Spleen (tissue), 11 donors: ENCODE measurements around the gene MYT1. TPM values are rescaled to one million over a fixed set of nuclear protein-coding genes. Genes with fewer than 3 reads are reported as not detected.
"Not testable (repeated sequence)": the region's sequence is repeated elsewhere in the genome, so short reads cannot be mapped to it uniquely, and the experiment has no call there.

ENCODE experiments used
- DNase-seq: peaks from one replicate; pipeline ENCODE4 v3.0.0-alpha.2; 2020
- H3K27ac ChIP-seq, 8 donors: fragments of 200-600 bp; sonication (generic) in 7 of 8; 1 replicate in 4 of 8; 2 replicates in 4 of 8; pipeline versions ENCODE4 v1.5.0 to v1.8.0; 2016 to 2021; ENCODE audit warnings: inconsistent platforms in 4 of 8, mild to moderate bottlenecking in 4 of 8, moderate library complexity in 1 of 8
- H3K27me3 ChIP-seq, 7 donors: fragments of 200-600 bp; sonication (generic) in 6 of 7; replicated peaks in 1 of 7; 1 replicate in 4 of 7; 2 replicates in 3 of 7; pipeline versions ENCODE4 v1.5.0 to v1.8.0; 2016 to 2021; ENCODE audit warnings: inconsistent platforms in 3 of 7, mild to moderate bottlenecking in 1 of 7
- H3K36me3 ChIP-seq, 6 donors: fragments of 200-600 bp; sonication (generic) in 5 of 6; 1 replicate in 4 of 6; 2 replicates in 2 of 6; pipeline versions ENCODE4 v1.5.0 to v1.8.0; 2016 to 2021; ENCODE audit warnings: inconsistent platforms in 2 of 6
- H3K4me1 ChIP-seq, 6 donors: fragments of 200-600 bp; sonication (generic) in 5 of 6; 1 replicate in 3 of 6; 2 replicates in 3 of 6; pipeline versions ENCODE4 v1.5.0 to v1.8.0; 2016 to 2021; ENCODE audit warnings: inconsistent platforms in 3 of 6
- H3K4me3 ChIP-seq, 8 donors: fragments of 200-600 bp; sonication (generic) in 7 of 8; 1 replicate in 4 of 8; 2 replicates in 4 of 8; pipeline versions ENCODE4 v1.5.0 to v1.8.0; 2016 to 2021; ENCODE audit warnings: inconsistent platforms in 4 of 8, mild to moderate bottlenecking in 4 of 8, moderate library complexity in 2 of 8
- H3K9me3 ChIP-seq, 8 donors: fragments of 200-600 bp; sonication (generic) in 7 of 8; 1 replicate in 4 of 8; 2 replicates in 4 of 8; pipeline versions ENCODE4 v1.5.0 to v1.8.0; 2016 to 2021; ENCODE audit warnings: inconsistent platforms in 4 of 8
- POLR2A ChIP-seq, 3 donors: fragments of 450-650 bp; IDR thresholded peaks; one replicate each; pipeline ENCODE4 v1.5.1; 2017; ENCODE audit warnings: antibody characterized with exemption in 3 of 3, mild to moderate bottlenecking in 1 of 3
- POLR2AphosphoS5 ChIP-seq, 3 donors: sonication (generic); formaldehyde crosslinking; IDR thresholded peaks; one replicate each; pipeline ENCODE4 v1.5.1; 2017; ENCODE audit warnings: antibody characterized with exemption in 3 of 3
- WGBS, 5 donors: extraction: QIAGEN DNeasy Blood & Tissue Kit in 3 of 5; methylation state at CpG; one replicate each; pipeline versions ENCODE4 v1.1.5 to v1.1.7; 2013 to 2018; 5-methylcytosine and 5-hydroxymethylcytosine counted together
- intact Hi-C: fragments of 100-400 bp; cut with DNase I; formaldehyde crosslinking; loops from one replicate; pipeline ENCODE4 v1.15.0; 2023; ENCODE audit warnings: low total_unique reads
- polyA plus RNA-seq, 3 donors: library from polyadenylated mRNA; stranded (reverse); fragments of 200-250 nt; gene quantifications; one replicate each; pipeline ENCODE4 v1.2.1, GENCODE V29; 2013
- total RNA-seq, 7 donors: library from RNA; depleted of rRNA in 3 of 7; stranded (reverse); fragments of >200 nt in 3 of 7; fragmentation: NEBNext Ultra II Directional in 4 of 7; extraction: Animal tissue kit (Norgen Biotek cat#: 25700) in 4 of 7; gene quantifications; one replicate each; pipeline versions ENCODE4 v1.1.0 to v1.2.1, GENCODE V29; 2016 to 2021
- TF ChIP-seq, protein P1 (sequence below), 11 experiments: fragments of 200-600 bp in 7 of 11; fragments of 450-650 bp in 4 of 11; sonication (generic) in 4 of 11; IDR thresholded peaks in 8 of 11; conservative IDR thresholded peaks in 3 of 11; 1 replicate in 7 of 11; 2 replicates in 4 of 11; pipeline versions ENCODE4 v1.4.0 to v1.8.0; 2016 to 2021; ENCODE audit warnings: antibody characterized with exemption in 11 of 11, inconsistent platforms in 4 of 11, mild to moderate bottlenecking in 1 of 11
- donor health status: healthy with polysubstance abuse.
- donor health status: DM: no; HTN: no; CAD: no; lungs with moderate emphysema.
- donor health status: DM: no; HTN: no; CAD: no.
- donor health status: Bipolar disorder and iron deficiency.
- donor health status: healthy.
- donor health status: DM: no; HTN: no; CAD: no.
- donor health status: DM: yes; HTN: yes; CAD: no.

Gene MYT1
- total and polyA plus RNA-seq, 10 donors, result 0.08 to 2.2 (median 0.60) TPM; not detected in 3

DNA sequence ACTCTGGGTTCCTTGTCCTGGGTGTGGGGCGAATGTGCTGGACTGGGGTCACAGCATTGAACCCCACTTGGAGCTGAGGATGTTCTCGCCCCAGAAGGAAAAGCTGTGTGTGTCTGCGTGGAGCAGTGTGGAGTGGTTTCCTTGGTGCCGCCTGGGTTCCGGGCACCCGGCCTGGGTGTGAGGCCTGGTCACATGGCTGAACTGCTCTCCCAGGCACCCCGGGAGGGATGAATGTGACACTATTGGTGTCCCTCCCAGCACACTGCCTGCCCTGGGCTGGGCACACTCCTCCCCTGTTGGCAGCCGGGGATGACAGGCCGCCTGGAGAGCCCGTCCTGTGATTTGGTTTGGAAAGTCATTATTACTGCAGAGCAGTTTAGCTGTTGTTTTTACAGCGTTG, 12.3 kb downstream of the MYT1 start:
- Histone ChIP-seq H3K9me3 (no peaks in the 10 kb centered on the region), H3K27me3 (peaks cover 0 to 37% (median 9%) of the 10 kb centered on the region in 7 donors), H3K36me3 (no peaks in the 10 kb centered on the region), H3K27ac (no peak overlapping the region), H3K4me3 (no peak overlapping the region), H3K4me1 (no peaks in the 10 kb centered on the region)
- WGBS, 5 donors, result 42 to 64% (median 55%) methylated on average over 7 to 11 of the region's 11 CpGs
- intact Hi-C loops, result no loop called here
- TF ChIP-seq POLR2A (IDR thresholded peaks at IDR 0.05) (no peak), POLR2AphosphoS5 (IDR thresholded peaks at IDR 0.05) (no peak)
- TF ChIP-seq, protein P1, sequence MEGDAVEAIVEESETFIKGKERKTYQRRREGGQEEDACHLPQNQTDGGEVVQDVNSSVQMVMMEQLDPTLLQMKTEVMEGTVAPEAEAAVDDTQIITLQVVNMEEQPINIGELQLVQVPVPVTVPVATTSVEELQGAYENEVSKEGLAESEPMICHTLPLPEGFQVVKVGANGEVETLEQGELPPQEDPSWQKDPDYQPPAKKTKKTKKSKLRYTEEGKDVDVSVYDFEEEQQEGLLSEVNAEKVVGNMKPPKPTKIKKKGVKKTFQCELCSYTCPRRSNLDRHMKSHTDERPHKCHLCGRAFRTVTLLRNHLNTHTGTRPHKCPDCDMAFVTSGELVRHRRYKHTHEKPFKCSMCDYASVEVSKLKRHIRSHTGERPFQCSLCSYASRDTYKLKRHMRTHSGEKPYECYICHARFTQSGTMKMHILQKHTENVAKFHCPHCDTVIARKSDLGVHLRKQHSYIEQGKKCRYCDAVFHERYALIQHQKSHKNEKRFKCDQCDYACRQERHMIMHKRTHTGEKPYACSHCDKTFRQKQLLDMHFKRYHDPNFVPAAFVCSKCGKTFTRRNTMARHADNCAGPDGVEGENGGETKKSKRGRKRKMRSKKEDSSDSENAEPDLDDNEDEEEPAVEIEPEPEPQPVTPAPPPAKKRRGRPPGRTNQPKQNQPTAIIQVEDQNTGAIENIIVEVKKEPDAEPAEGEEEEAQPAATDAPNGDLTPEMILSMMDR (IDR thresholded peaks at IDR 0.05 in 8 of 11, conservative IDR thresholded peaks at IDR 0.05 in 3 of 11), result no peak
- DNase-seq, result no peak

DNA sequence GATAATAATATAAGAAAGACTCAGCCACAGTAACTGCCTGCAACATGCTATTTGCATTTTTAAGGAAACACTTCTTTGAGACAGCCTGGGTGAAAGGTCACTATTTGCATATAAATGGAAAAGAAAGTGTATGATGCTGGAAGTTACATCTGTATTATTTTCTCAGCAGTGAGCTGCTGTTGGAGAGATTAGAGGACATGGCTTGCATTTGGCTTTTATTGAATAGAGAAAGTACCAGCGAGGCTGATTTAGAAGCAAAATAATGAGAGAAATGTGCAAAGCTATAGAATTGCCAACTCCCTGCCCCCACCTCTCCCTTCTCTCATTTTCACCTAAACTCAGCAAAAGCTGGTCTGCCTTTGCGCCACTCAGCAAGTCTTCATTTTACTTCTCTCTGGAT, 12.7 kb downstream of the MYT1 start:
- 31 to 42% (median 39%) methylated on average over 2 of the region's 2 CpGs for WGBS, 5 donors
- Histone ChIP-seq H3K27ac (no peak overlapping the region), H3K9me3 (no peaks in the 10 kb centered on the region), H3K27me3 (peaks cover 0 to 38% (median 9%) of the 10 kb centered on the region in 7 donors), H3K4me1 (no peaks in the 10 kb centered on the region), H3K4me3 (no peak overlapping the region), H3K36me3 (no peaks in the 10 kb centered on the region)
- no peak for DNase-seq
- intact Hi-C loops, result no loop called here
- TF ChIP-seq POLR2AphosphoS5 (IDR thresholded peaks at IDR 0.05), result no peak
- TF ChIP-seq, protein P1 (IDR thresholded peaks at IDR 0.05 in 8 of 11, conservative IDR thresholded peaks at IDR 0.05 in 3 of 11), result no peak
- no peak for TF ChIP-seq POLR2A (IDR thresholded peaks at IDR 0.05)

DNA sequence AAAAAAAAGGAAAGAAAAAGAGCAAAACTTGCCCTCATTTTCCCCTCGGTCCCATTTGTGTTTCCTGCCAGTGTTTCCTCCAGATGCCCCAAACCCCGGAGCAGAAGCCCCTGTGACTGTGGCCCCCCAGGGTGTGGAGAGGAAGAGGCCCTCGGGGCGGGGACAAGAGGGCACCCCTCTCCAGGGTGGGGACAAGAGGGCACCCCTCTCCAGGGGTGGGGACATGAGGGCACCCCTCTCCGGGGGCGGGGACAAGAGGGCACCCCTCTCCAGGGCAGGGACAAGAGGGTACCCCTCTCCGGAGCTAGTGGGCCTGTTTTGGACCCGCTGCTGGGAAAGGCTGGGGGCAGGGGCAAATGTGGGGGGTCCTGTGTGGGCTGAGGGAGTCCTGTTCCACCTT, 13.1 kb downstream of the MYT1 start:
- TF ChIP-seq POLR2AphosphoS5 (IDR thresholded peaks at IDR 0.05) (no peak), POLR2A (IDR thresholded peaks at IDR 0.05) (no peak)
- TF ChIP-seq, protein P1 (IDR thresholded peaks at IDR 0.05 in 8 of 11, conservative IDR thresholded peaks at IDR 0.05 in 3 of 11), result no peak
- H3K9me3 ChIP-seq, result no peaks in the 10 kb centered on the region

DNA sequence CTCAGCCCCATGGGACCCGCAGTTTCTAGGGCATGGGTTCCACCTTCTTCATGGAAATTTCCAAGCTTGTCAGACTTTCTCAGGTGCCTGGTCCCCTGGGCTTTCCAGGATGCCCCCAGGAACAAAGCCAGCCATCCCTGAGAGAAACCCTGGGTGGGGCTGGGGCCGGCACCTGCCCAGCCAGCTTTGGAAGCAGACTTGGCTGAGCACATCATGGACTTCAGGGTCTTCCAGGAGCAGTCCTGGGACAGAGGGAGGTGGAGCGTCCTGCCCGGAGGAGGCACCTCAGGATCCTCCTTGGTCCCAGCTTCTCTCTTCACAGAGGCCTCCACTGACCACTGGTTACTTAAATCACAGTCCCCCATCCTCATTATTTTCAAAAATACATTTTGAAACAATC, 13.5 kb downstream of the MYT1 start:
- TF ChIP-seq POLR2AphosphoS5 (IDR thresholded peaks at IDR 0.05), result no peak
- TF ChIP-seq, protein P1 (IDR thresholded peaks at IDR 0.05 in 8 of 11, conservative IDR thresholded peaks at IDR 0.05 in 3 of 11), result no peak
- TF ChIP-seq POLR2A (IDR thresholded peaks at IDR 0.05), result no peak
- no peak for DNase-seq
- H3K4me3 ChIP-seq, result no peak overlapping the region
- intact Hi-C loops, result no loop called here
- H3K27me3 ChIP-seq, result peaks cover 0 to 37% (median 5%) of the 10 kb centered on the region in 7 donors
- no peaks in the 10 kb centered on the region for H3K36me3 ChIP-seq
- 82 to 94% (median 86%) methylated on average over 3 to 4 of the region's 4 CpGs for WGBS, 5 donors
- H3K9me3 ChIP-seq, result no peaks in the 10 kb centered on the region
- no peaks in the 10 kb centered on the region for H3K4me1 ChIP-seq
- H3K27ac ChIP-seq, result no peak overlapping the region

More for the DNA sequence above, 13.1 kb downstream of the MYT1 start:
- intact Hi-C loops, result no loop called here
- Histone ChIP-seq H3K27me3 (peaks cover 0 to 38% (median 9%) of the 10 kb centered on the region in 7 donors), H3K4me3 (no peak overlapping the region), H3K27ac (no peak overlapping the region), H3K4me1 (no peaks in the 10 kb centered on the region), H3K36me3 (no peaks in the 10 kb centered on the region)
- no peak for DNase-seq
- 39 to 46% (median 44%) methylated on average over 7 to 8 of the region's 8 CpGs for WGBS, 5 donors

DNA sequence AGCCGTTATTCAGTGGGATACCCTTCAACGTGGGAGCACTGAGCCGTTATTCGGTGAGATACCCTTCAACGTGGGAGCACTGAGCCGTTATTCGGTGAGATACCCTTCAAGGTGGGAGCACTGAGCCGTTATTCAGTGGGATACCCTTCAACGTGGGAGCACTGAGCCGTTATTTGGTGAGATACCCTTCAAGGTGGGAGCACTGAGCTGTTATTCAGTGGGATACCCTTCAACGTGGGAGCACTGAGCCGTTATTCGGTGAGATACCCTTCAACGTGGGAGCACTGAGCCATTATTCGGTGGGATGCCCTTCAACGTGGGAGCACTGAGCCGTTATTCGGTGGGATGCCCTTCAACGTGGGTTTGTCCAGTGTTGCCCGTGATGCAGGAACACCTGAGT, 14.7 kb downstream of the MYT1 start:
- intact Hi-C loops, H3K36me3 ChIP-seq, H3K9me3 ChIP-seq, H3K4me1 ChIP-seq, H3K27ac ChIP-seq, H3K4me3 ChIP-seq, DNase-seq: not testable (repeated sequence)
- 90 to 94% (median 91%) methylated on average over 19 to 20 of the region's 20 CpGs for WGBS, 5 donors
- H3K27me3 ChIP-seq, result peaks cover 0 to 42% (median 0%) of the 10 kb centered on the region in 7 donors
